GM12864 (cell line): ENCODE measurements around the gene LIN9.

Experiments
- DNase-seq: peaks from one replicate; pipeline ENCODE4 v3.0.0-alpha.2; 2011; ENCODE audit warnings: low read depth
- H3K4me3 ChIP-seq: 2 replicates; pipeline ENCODE4 v1.5.1; 2011; ENCODE audit warnings: mild to moderate bottlenecking, low read depth, low read length, control low read depth
- CTCF ChIP-seq: IDR thresholded peaks from 2 replicates; pipeline ENCODE4 v1.5.1; 2011; ENCODE audit warnings: low read depth, mild to moderate bottlenecking, moderate library complexity, low read length, control low read depth, inconsistent platforms; ENCODE audit errors: missing control alignments

LIN9 gene

GRCh38 chr1:226217273-226217672, 91.7 kb downstream of the LIN9 start:
- H3K4me3 ChIP-seq, result no peak overlapping the region
- no peak for DNase-seq
- TF ChIP-seq CTCF, result no peak

- H3K4me3 ChIP-seq, result no peak overlapping the region
- no peak for DNase-seq
- no peak for TF ChIP-seq CTCF
Measured at GRCh38 chr1:226216056-226216455, 92.9 kb downstream of the LIN9 start.

GRCh38 chr1:226215239-226215638, 93.7 kb downstream of the LIN9 start:
- no peak overlapping the region for H3K4me3 ChIP-seq
- no peak for DNase-seq
- no peak for TF ChIP-seq CTCF

GRCh38 chr1:226212545-226212944, 96.4 kb downstream of the LIN9 start:
- DNase-seq, result no peak
- TF ChIP-seq CTCF, result no peak
- no peak overlapping the region for H3K4me3 ChIP-seq

- DNase-seq, result no peak
- no peak overlapping the region for H3K4me3 ChIP-seq
- no peak for TF ChIP-seq CTCF
Measured at GRCh38 chr1:226211181-226211821, 97.7 kb downstream of the LIN9 start.

GRCh38 chr1:226210571-226211176, 98.3 kb downstream of the LIN9 start:
- no peak for DNase-seq
- no peak for TF ChIP-seq CTCF
- no peak overlapping the region for H3K4me3 ChIP-seq

GRCh38 chr1:226209307-226210059, 99.5 kb downstream of the LIN9 start:
- no peak overlapping the region for H3K4me3 ChIP-seq
- DNase-seq, result no peak
- no peak for TF ChIP-seq CTCF
